ENCODE results near the gene SYT1. TPM values are rescaled to one million over a fixed set of nuclear protein-coding genes. Genes with fewer than 3 reads are reported as not detected.

SYT1 gene
- total RNA-seq, 2 experiments from 2014 or later = not detected

DNA sequence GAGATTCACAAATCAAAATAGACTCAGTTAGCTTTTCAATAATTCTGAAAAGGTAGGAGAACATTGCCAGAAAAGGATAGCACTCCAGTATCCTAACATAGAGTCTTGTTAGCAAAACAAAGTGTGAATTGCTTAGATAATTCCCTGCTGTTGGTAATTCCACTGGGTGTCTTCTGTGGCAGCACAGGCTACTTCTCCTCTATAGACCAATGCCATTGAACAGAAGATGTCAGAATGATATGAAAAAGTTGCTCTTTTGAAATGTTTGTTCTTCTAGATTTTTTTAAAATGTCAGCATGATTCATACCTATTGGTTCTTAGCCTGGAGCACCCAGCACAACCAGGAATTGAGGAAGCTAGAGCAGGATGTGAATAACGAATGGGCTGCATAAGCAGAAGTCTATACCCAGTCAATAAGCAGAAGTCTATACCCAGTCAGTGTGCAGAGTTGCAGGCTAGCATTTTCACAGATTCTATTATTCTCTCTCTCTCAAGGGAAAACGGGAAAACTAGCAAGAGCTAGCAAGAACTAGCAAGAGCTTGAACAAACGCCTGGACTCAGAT is 112.8 kb downstream of the SYT1 start:
- no peak for TF ChIP-seq EZH2phosphoT487 (IDR thresholded peaks at IDR 0.05; ENCODE audit: borderline replicate concordance, low read depth, low read length)
- CTCF ChIA-PET (ENCODE audit: unreplicated experiment) = no interaction called here
- Histone ChIP-seq H3K4me2 (ENCODE audit: low read length) (no peak overlapping the region), H3K4me1 (ENCODE audit: insufficient read depth, low read length, poor library complexity, severe bottlenecking) (no peaks in the 10 kb centered on the region), H3K36me3 (ENCODE audit: insufficient read depth, low read length) (no peaks in the 10 kb centered on the region), H2AFZ (ENCODE audit: low read length) (no peak overlapping the region), H3K9me2 (ENCODE audit: insufficient read depth, low read length) (no peaks in the 10 kb centered on the region), H3K9me3 (ENCODE audit: low read length) (no peaks in the 10 kb centered on the region), H3K4me3 (ENCODE audit: low read depth, low read length, poor library complexity, severe bottlenecking) (no peak overlapping the region), H4K20me1 (ENCODE audit: insufficient read depth, low read length) (no peaks in the 10 kb centered on the region), H3K27ac (ENCODE audit: low read depth, low read length, poor library complexity, severe bottlenecking) (no peak overlapping the region), H3K79me2 (ENCODE audit: insufficient read depth, low read depth, low read length) (no peaks in the 10 kb centered on the region)
- POLR2A ChIA-PET = interaction anchor here (0.6 kb wide), 1 partner anchor 207 kb away, joined by 3 read pairs; no protein-coding TSS in a partner anchor
- BruUV-seq (replicated peaks) = no TSS peak
- DNase-seq (ENCODE audit: low spot score) = no peak
- intact Hi-C loops (cut with micrococcal nuclease; ENCODE audit: unreplicated experiment) = no loop called here

- no peak overlapping the region for H3K4me3 ChIP-seq (ENCODE audit: low read depth, low read length, poor library complexity, severe bottlenecking)
- H3K9me3 ChIP-seq (ENCODE audit: low read length) = no peaks in the 10 kb centered on the region
- H2AFZ ChIP-seq (ENCODE audit: low read length) = no peak overlapping the region
- intact Hi-C loops (cut with micrococcal nuclease; ENCODE audit: unreplicated experiment) = no loop called here
- no peak for TF ChIP-seq CTCF (conservative IDR thresholded peaks at IDR 0.05; ENCODE audit: low read length)
- no peak for TF ChIP-seq EZH2phosphoT487 (IDR thresholded peaks at IDR 0.05; ENCODE audit: borderline replicate concordance, low read depth, low read length)
- H3K27ac ChIP-seq (ENCODE audit: low read depth, low read length, poor library complexity, severe bottlenecking) = no peak overlapping the region
- no peaks in the 10 kb centered on the region for H4K20me1 ChIP-seq (ENCODE audit: insufficient read depth, low read length)
- no TSS peak for BruUV-seq (replicated peaks)
- no peaks in the 10 kb centered on the region for H3K79me2 ChIP-seq (ENCODE audit: insufficient read depth, low read depth, low read length)
- ChIA-PET POLR2A (interaction anchor here (0.6 to 0.7 kb wide), 2 partner anchors 35 to 838 kb away, joined by 3 to 4 read pairs; no protein-coding TSS in a partner anchor), CTCF (ENCODE audit: unreplicated experiment) (no interaction called here)
- H3K4me2 ChIP-seq (ENCODE audit: low read length) = no peak overlapping the region
- H3K36me3 ChIP-seq (ENCODE audit: insufficient read depth, low read length) = no peaks in the 10 kb centered on the region
- H3K9me2 ChIP-seq (ENCODE audit: insufficient read depth, low read length) = no peaks in the 10 kb centered on the region
- no peak for DNase-seq (ENCODE audit: low spot score)
- H3K4me1 ChIP-seq (ENCODE audit: insufficient read depth, low read length, poor library complexity, severe bottlenecking) = no peaks in the 10 kb centered on the region
Observed at GRCh38 chr12:78994168-78994791, 129.7 kb downstream of the SYT1 start.

DNA sequence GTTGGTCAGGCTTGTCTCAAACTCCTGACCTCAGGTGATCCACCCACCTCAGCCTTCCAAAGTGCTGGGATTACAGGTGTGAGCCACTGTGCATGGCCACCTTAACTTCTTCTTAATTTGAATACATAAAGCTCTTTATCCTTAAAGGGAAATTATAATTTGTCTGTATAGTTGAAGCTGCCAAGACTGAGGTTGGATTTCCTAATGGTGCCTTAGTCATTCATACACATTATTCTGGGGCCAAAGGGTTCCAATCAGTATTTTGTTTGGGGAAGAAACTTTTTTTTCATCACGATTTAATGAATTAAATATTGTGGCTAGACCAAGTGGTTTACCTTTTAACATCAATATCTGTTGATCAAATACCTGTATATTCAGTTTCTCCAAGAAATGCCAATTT is 135.9 kb downstream of the SYT1 start:
- Histone ChIP-seq H3K27ac (ENCODE audit: low read depth, low read length, poor library complexity, severe bottlenecking) (no peak overlapping the region), H3K9me3 (ENCODE audit: low read length) (no peaks in the 10 kb centered on the region), H3K9me2 (ENCODE audit: insufficient read depth, low read length) (no peaks in the 10 kb centered on the region), H3K4me3 (ENCODE audit: low read depth, low read length, poor library complexity, severe bottlenecking) (no peak overlapping the region), H3K79me2 (ENCODE audit: insufficient read depth, low read depth, low read length) (no peaks in the 10 kb centered on the region), H4K20me1 (ENCODE audit: insufficient read depth, low read length) (no peaks in the 10 kb centered on the region), H3K4me2 (ENCODE audit: low read length) (no peak overlapping the region), H3K36me3 (ENCODE audit: insufficient read depth, low read length) (no peaks in the 10 kb centered on the region), H2AFZ (ENCODE audit: low read length) (no peak overlapping the region), H3K4me1 (ENCODE audit: insufficient read depth, low read length, poor library complexity, severe bottlenecking) (no peaks in the 10 kb centered on the region)
- no TSS peak for BruUV-seq (replicated peaks)
- intact Hi-C loops (cut with micrococcal nuclease; ENCODE audit: unreplicated experiment) = no loop called here
- ChIA-PET CTCF (ENCODE audit: unreplicated experiment) (no interaction called here), POLR2A (no interaction called here)
- TF ChIP-seq CTCF (conservative IDR thresholded peaks at IDR 0.05; ENCODE audit: low read length) = no peak
- DNase-seq (ENCODE audit: low spot score) = no peak

Data from OCI-LY7 (cell line).